ENCODE data around the gene RINL.
"Not testable (repeated sequence)": the region's sequence is repeated elsewhere in the genome, so short reads cannot be mapped to it uniquely, and the experiment has no call there.

The RINL gene

GRCh38 chr19:38873400-38873799 is 4.7 kb downstream of the RINL start:
- DNase-seq: not testable (repeated sequence)

- DNase-seq: no peak
These were observed 7.5 kb downstream of the RINL start for GRCh38 chr19:38870612-38871011.

- DNase-seq: peak; percentile 95
These were observed 8.1 kb downstream of the RINL start for GRCh38 chr19:38869836-38870607.

GRCh38 chr19:38869160-38869835 is 8.8 kb downstream of the RINL start:
- no peak for DNase-seq

GRCh38 chr19:38868551-38868950 is 9.5 kb downstream of the RINL start:
- no peak for DNase-seq

GRCh38 chr19:38867171-38867780 is 10.8 kb downstream of the RINL start:
- DNase-seq: no peak

GRCh38 chr19:38862321-38863059 is 15.6 kb downstream of the RINL start:
- no peak for DNase-seq

GRCh38 chr19:38861368-38861767 is 16.7 kb downstream of the RINL start:
- no peak for DNase-seq

GRCh38 chr19:38859631-38860204 is 18.4 kb downstream of the RINL start:
- DNase-seq: not testable (repeated sequence)

- DNase-seq: no peak
These were observed 21.3 kb downstream of the RINL start for GRCh38 chr19:38856813-38857212.

- DNase-seq: not testable (repeated sequence)
These were observed 22.3 kb downstream of the RINL start for GRCh38 chr19:38855751-38856150.

- DNase-seq: not testable (repeated sequence)
These were observed 23.1 kb downstream of the RINL start for GRCh38 chr19:38854961-38855360.

- DNase-seq: no peak
These were observed 24.9 kb downstream of the RINL start for GRCh38 chr19:38853214-38853613.

- DNase-seq: peak; percentile 60
These were observed 25.6 kb downstream of the RINL start for GRCh38 chr19:38852231-38853044.

GRCh38 chr19:38851622-38852230 is 26.3 kb downstream of the RINL start:
- DNase-seq: peak; percentile 91

GRCh38 chr19:38850976-38851621 is 27.0 kb downstream of the RINL start:
- DNase-seq: peak; percentile 43

GRCh38 chr19:38850436-38850975 is 27.6 kb downstream of the RINL start:
- no peak for DNase-seq

- DNase-seq: peak; percentile 99
These were observed 28.1 kb downstream of the RINL start, which contains the start of gene HNRNPL for GRCh38 chr19:38849860-38850435. HNRNPL (minus strand) TSS chr19:38849986; CDS start chr19:38849966, 20 bp downstream.

- DNase-seq: peak; percentile 99
These were observed 28.8 kb downstream of the RINL start for GRCh38 chr19:38849147-38849859.

All from activated naive CD4-positive, alpha-beta T cell treated with anti-CD3 and anti-CD28 coated beads, Interleukin-2, amount 50 U/mL, for 16 hours (primary cell).